CD4-positive, alpha-beta memory T cell (primary cell): ENCODE measurements around the gene GRID1. TPM values are rescaled to one million over a fixed set of nuclear protein-coding genes. Genes with fewer than 3 reads are reported as not detected.

Experiments
- CTCF ChIA-PET: fragments of 350-600 bp; sonication (Branson Sonifier 250); formaldehyde crosslinking; loops from one replicate; lab custom pipeline; 2021; ENCODE audit warnings: inconsistent platforms; ENCODE audit not compliant: partially characterized antibody; lab: Charles Lee
- POLR2A ChIA-PET: fragments of 350-600 bp; sonication (Branson Sonifier 250); formaldehyde crosslinking; loops from one replicate; lab custom pipeline; 2021; ENCODE audit not compliant: partially characterized antibody; lab: Charles Lee
- DNase-seq, 5 donors: peaks; one replicate each; pipeline versions ENCODE4 v3.0.0 to v3.0.0-alpha.2; 2020 to 2022; ENCODE audit warnings: mixed read lengths in 1 of 5
- H3K27ac ChIP-seq: one replicate; pipeline ENCODE4 v1.7.0; 2013; ENCODE audit warnings: low read depth, low read length
- H3K27me3 ChIP-seq: 2 replicates; pipeline ENCODE4 v1.7.0; 2013; ENCODE audit warnings: mild to moderate bottlenecking, low read length, moderate library complexity; ENCODE audit not compliant: insufficient read depth
- H3K36me3 ChIP-seq: 2 replicates; pipeline ENCODE4 v1.7.0; 2013; ENCODE audit warnings: mild to moderate bottlenecking, low read length, moderate library complexity; ENCODE audit not compliant: insufficient read depth
- H3K4me1 ChIP-seq: 2 replicates; pipeline ENCODE4 v1.7.0; 2013; ENCODE audit warnings: mild to moderate bottlenecking, low read length, moderate library complexity; ENCODE audit not compliant: insufficient read depth
- H3K4me3 ChIP-seq, 2 donors: one replicate each; pipeline ENCODE4 v1.7.0; 2013; ENCODE audit warnings: low read length in 2 of 2, mild to moderate bottlenecking in 1 of 2
- H3K9me3 ChIP-seq, 2 donors: one replicate each; pipeline ENCODE4 v1.7.0; 2013; ENCODE audit warnings: low read length in 2 of 2, control low read depth in 1 of 2; ENCODE audit not compliant: control insufficient read depth in 1 of 2
- H3K27ac Mint-ChIP-seq, 7 donors: one replicate each; pipeline ENCODE4 v1.8.0; 2020 to 2021; ENCODE audit warnings: mixed read lengths in 7 of 7, mild to moderate bottlenecking in 6 of 7, inconsistent platforms in 3 of 7, moderate library complexity in 3 of 7
- H3K27me3 Mint-ChIP-seq, 2 donors: one replicate each; pipeline ENCODE4 v1.8.0; 2020 to 2021; ENCODE audit warnings: mixed read lengths in 2 of 2
- H3K36me3 Mint-ChIP-seq, 2 donors: one replicate each; pipeline ENCODE4 v1.8.0; 2020 to 2021; ENCODE audit warnings: mixed read lengths in 2 of 2, inconsistent platforms in 1 of 2, mild to moderate bottlenecking in 1 of 2
- H3K4me1 Mint-ChIP-seq, 4 donors: one replicate each; pipeline ENCODE4 v1.8.0; 2020 to 2021; ENCODE audit warnings: mixed read lengths in 4 of 4, mild to moderate bottlenecking in 1 of 4
- H3K4me3 Mint-ChIP-seq, 8 donors: one replicate each; pipeline ENCODE4 v1.8.0; 2020 to 2021; ENCODE audit warnings: mixed read lengths in 8 of 8, mild to moderate bottlenecking in 7 of 8, moderate library complexity in 6 of 8, inconsistent platforms in 3 of 8
- H3K9me3 Mint-ChIP-seq, 8 donors: one replicate each; pipeline ENCODE4 v1.8.0; 2020 to 2021; ENCODE audit warnings: mixed read lengths in 8 of 8, mild to moderate bottlenecking in 5 of 8, inconsistent platforms in 3 of 8, moderate library complexity in 1 of 8
- intact Hi-C: fragments of 100-400 bp; cut with micrococcal nuclease; formaldehyde crosslinking; loops from one replicate; pipeline ENCODE4 v1.15.1; 2023
- polyA plus RNA-seq, 2 donors: library from polyadenylated mRNA; unstranded; fragments of 300-500 nt; fragmentation: Illumina TruSeq; gene quantifications; one replicate each; pipeline ENCODE4 v1.2.3, GENCODE V29; 2021
- total RNA-seq, 2 experiments: library from RNA; stranded (reverse); gene quantifications; one replicate each; pipeline ENCODE4 v1.2.3, GENCODE V29; 2021

Gene GRID1
- total and polyA plus RNA-seq, 4 experiments from 2014 or later: not detected

- Mint-ChIP-seq H3K9me3 (no peaks in the 10 kb centered on the region), H3K4me3 (no peak overlapping the region), H3K4me1 (peaks cover 0 to 2% (median 0%) of the 10 kb centered on the region in 4 donors), H3K36me3 (no peaks in the 10 kb centered on the region), H3K27me3 (peaks cover 6 to 7% of the 10 kb centered on the region in 2 donors), H3K27ac (no peak overlapping the region)
- Histone ChIP-seq H3K27me3 (no peaks in the 10 kb centered on the region), H3K4me1 (no peaks in the 10 kb centered on the region), H3K9me3 (no peaks in the 10 kb centered on the region), H3K4me3 (no peak overlapping the region), H3K27ac (no peak overlapping the region), H3K36me3 (no peaks in the 10 kb centered on the region)
- no peak for DNase-seq
- POLR2A ChIA-PET: no interaction called here
- intact Hi-C loops: no loop called here
- CTCF ChIA-PET: no interaction called here
Observed at GRCh38 chr10:86123715-86124114, 242.9 kb downstream of the GRID1 start.

GRCh38 chr10:86123304-86123703 lies 243.3 kb downstream of the GRID1 start:
- peaks cover 0 to 2% (median 0%) of the 10 kb centered on the region in 4 donors for H3K4me1 Mint-ChIP-seq
- no peak overlapping the region for H3K27ac ChIP-seq
- H3K27me3 Mint-ChIP-seq: peaks cover 5 to 8% of the 10 kb centered on the region in 2 donors
- H3K36me3 Mint-ChIP-seq: no peaks in the 10 kb centered on the region
- no peak overlapping the region for H3K4me3 ChIP-seq
- H3K9me3 ChIP-seq: no peaks in the 10 kb centered on the region
- no peak overlapping the region for H3K4me3 Mint-ChIP-seq
- H3K27me3 ChIP-seq: no peaks in the 10 kb centered on the region
- ChIA-PET CTCF (no interaction called here), POLR2A (no interaction called here)
- no peak overlapping the region for H3K27ac Mint-ChIP-seq
- intact Hi-C loops: no loop called here
- DNase-seq: no peak
- H3K9me3 Mint-ChIP-seq: no peaks in the 10 kb centered on the region
- H3K36me3 ChIP-seq: no peaks in the 10 kb centered on the region
- H3K4me1 ChIP-seq: no peaks in the 10 kb centered on the region

GRCh38 chr10:86122646-86123045 lies 243.9 kb downstream of the GRID1 start:
- Histone ChIP-seq H3K9me3 (no peaks in the 10 kb centered on the region), H3K4me3 (no peak overlapping the region), H3K27ac (no peak overlapping the region), H3K4me1 (no peaks in the 10 kb centered on the region), H3K36me3 (no peaks in the 10 kb centered on the region), H3K27me3 (no peaks in the 10 kb centered on the region)
- Mint-ChIP-seq H3K4me1 (peaks cover 0 to 2% (median 0%) of the 10 kb centered on the region in 4 donors), H3K27ac (no peak overlapping the region), H3K9me3 (no peaks in the 10 kb centered on the region), H3K4me3 (no peak overlapping the region), H3K36me3 (no peaks in the 10 kb centered on the region), H3K27me3 (peaks cover 5 to 7% of the 10 kb centered on the region in 2 donors)
- intact Hi-C loops: no loop called here
- CTCF ChIA-PET: no interaction called here
- no peak for DNase-seq
- POLR2A ChIA-PET: no interaction called here

GRCh38 chr10:86121200-86121599 lies 245.4 kb downstream of the GRID1 start:
- Histone ChIP-seq H3K4me1 (no peaks in the 10 kb centered on the region), H3K27me3 (no peaks in the 10 kb centered on the region), H3K27ac (no peak overlapping the region), H3K9me3 (no peaks in the 10 kb centered on the region), H3K36me3 (no peaks in the 10 kb centered on the region), H3K4me3 (no peak overlapping the region)
- DNase-seq: no peak
- Mint-ChIP-seq H3K4me1 (peaks cover 0 to 2% (median 0%) of the 10 kb centered on the region in 4 donors), H3K36me3 (no peaks in the 10 kb centered on the region), H3K27me3 (peaks cover 4 to 5% of the 10 kb centered on the region in 2 donors), H3K9me3 (no peaks in the 10 kb centered on the region), H3K4me3 (no peak overlapping the region), H3K27ac (no peak overlapping the region)
- intact Hi-C loops: no loop called here
- ChIA-PET POLR2A (no interaction called here), CTCF (no interaction called here)

GRCh38 chr10:86117051-86117450 lies 249.5 kb downstream of the GRID1 start:
- no peaks in the 10 kb centered on the region for H3K9me3 ChIP-seq
- no peak overlapping the region for H3K27ac ChIP-seq
- intact Hi-C loops: no loop called here
- Mint-ChIP-seq H3K4me1 (no peaks in the 10 kb centered on the region), H3K27me3 (peaks cover 2 to 5% of the 10 kb centered on the region in 2 donors), H3K9me3 (no peaks in the 10 kb centered on the region), H3K36me3 (no peaks in the 10 kb centered on the region), H3K27ac (no peak overlapping the region), H3K4me3 (no peak overlapping the region)
- no peaks in the 10 kb centered on the region for H3K36me3 ChIP-seq
- ChIA-PET CTCF (no interaction called here), POLR2A (no interaction called here)
- no peaks in the 10 kb centered on the region for H3K4me1 ChIP-seq
- no peaks in the 10 kb centered on the region for H3K27me3 ChIP-seq
- H3K4me3 ChIP-seq: no peak overlapping the region
- no peak for DNase-seq

GRCh38 chr10:86113983-86114382 lies 252.6 kb downstream of the GRID1 start:
- no peaks in the 10 kb centered on the region for H3K36me3 Mint-ChIP-seq
- Histone ChIP-seq H3K27me3 (no peaks in the 10 kb centered on the region), H3K4me3 (no peak overlapping the region), H3K36me3 (no peaks in the 10 kb centered on the region), H3K9me3 (no peaks in the 10 kb centered on the region), H3K4me1 (no peaks in the 10 kb centered on the region), H3K27ac (no peak overlapping the region)
- POLR2A ChIA-PET: no interaction called here
- no peak for DNase-seq
- no peaks in the 10 kb centered on the region for H3K4me1 Mint-ChIP-seq
- H3K4me3 Mint-ChIP-seq: no peak overlapping the region
- H3K9me3 Mint-ChIP-seq: no peaks in the 10 kb centered on the region
- CTCF ChIA-PET: no interaction called here
- intact Hi-C loops: no loop called here
- no peak overlapping the region for H3K27ac Mint-ChIP-seq
- H3K27me3 Mint-ChIP-seq: peaks cover 2 to 5% of the 10 kb centered on the region in 2 donors

- no peaks in the 10 kb centered on the region for H3K9me3 ChIP-seq
- no peak overlapping the region for H3K4me3 ChIP-seq
- no peaks in the 10 kb centered on the region for H3K36me3 ChIP-seq
- Mint-ChIP-seq H3K9me3 (no peaks in the 10 kb centered on the region), H3K27me3 (peaks cover 2 to 3% of the 10 kb centered on the region in 2 donors), H3K36me3 (no peaks in the 10 kb centered on the region), H3K4me3 (no peak overlapping the region), H3K4me1 (no peaks in the 10 kb centered on the region), H3K27ac (no peak overlapping the region)
- CTCF ChIA-PET: no interaction called here
- no peak for DNase-seq
- intact Hi-C loops: no loop called here
- H3K4me1 ChIP-seq: no peaks in the 10 kb centered on the region
- no peaks in the 10 kb centered on the region for H3K27me3 ChIP-seq
- no peak overlapping the region for H3K27ac ChIP-seq
- POLR2A ChIA-PET: no interaction called here
Observed at GRCh38 chr10:86113501-86113900, 253.1 kb downstream of the GRID1 start.

- Histone ChIP-seq H3K4me1 (no peaks in the 10 kb centered on the region), H3K36me3 (no peaks in the 10 kb centered on the region), H3K27me3 (no peaks in the 10 kb centered on the region), H3K27ac (no peak overlapping the region), H3K9me3 (no peaks in the 10 kb centered on the region), H3K4me3 (no peak overlapping the region)
- ChIA-PET CTCF (no interaction called here), POLR2A (no interaction called here)
- H3K4me1 Mint-ChIP-seq: no peaks in the 10 kb centered on the region
- peaks cover 2 to 3% of the 10 kb centered on the region in 2 donors for H3K27me3 Mint-ChIP-seq
- intact Hi-C loops: no loop called here
- H3K9me3 Mint-ChIP-seq: no peaks in the 10 kb centered on the region
- no peaks in the 10 kb centered on the region for H3K36me3 Mint-ChIP-seq
- DNase-seq: no peak
- no peak overlapping the region for H3K27ac Mint-ChIP-seq
- no peak overlapping the region for H3K4me3 Mint-ChIP-seq
Observed at GRCh38 chr10:86113044-86113443, 253.6 kb downstream of the GRID1 start.
